ENCODE results near the gene ZFYVE28.

The ZFYVE28 gene

GRCh38 chr4:2399216-2399615, 19.2 kb downstream of the ZFYVE28 start:
- ChIA-PET CTCF (interaction anchor here (1.7 to 5.4 kb wide), 2 partner anchors 14 to 179 kb away, joined by 6 to 34 read pairs; no protein-coding TSS in a partner anchor), POLR2A (no interaction called here)

GRCh38 chr4:2397596-2398379, 20.7 kb downstream of the ZFYVE28 start:
- POLR2A ChIA-PET = no interaction called here
- CTCF ChIA-PET = no interaction called here
- no peak for TF ChIP-seq CTCF (IDR thresholded peaks at IDR 0.05; ENCODE audit: control extremely low read depth, extremely low read depth, low read depth, missing control alignments)
- DNase-seq (ENCODE audit: extremely low spot score) = no peak

More at GRCh38 chr4:2399216-2399615, 19.2 kb downstream of the ZFYVE28 start:
- no peak for DNase-seq (ENCODE audit: extremely low spot score)
- no peak for TF ChIP-seq CTCF (IDR thresholded peaks at IDR 0.05; ENCODE audit: control extremely low read depth, extremely low read depth, low read depth, missing control alignments)

- CTCF ChIA-PET = no interaction called here
- POLR2A ChIA-PET = no interaction called here
These were observed 21.6 kb downstream of the ZFYVE28 start for GRCh38 chr4:2396781-2397368.

GRCh38 chr4:2395584-2395983, 22.9 kb downstream of the ZFYVE28 start:
- POLR2A ChIA-PET = no interaction called here

More at GRCh38 chr4:2396781-2397368, 21.6 kb downstream of the ZFYVE28 start:
- DNase-seq (ENCODE audit: extremely low spot score) = no peak
- no peak for TF ChIP-seq CTCF (IDR thresholded peaks at IDR 0.05; ENCODE audit: control extremely low read depth, extremely low read depth, low read depth, missing control alignments)

GRCh38 chr4:2395038-2395437, 23.4 kb downstream of the ZFYVE28 start:
- CTCF ChIA-PET = no interaction called here
- no peak for DNase-seq (ENCODE audit: extremely low spot score)
- POLR2A ChIA-PET = no interaction called here
- no peak for TF ChIP-seq CTCF (IDR thresholded peaks at IDR 0.05; ENCODE audit: control extremely low read depth, extremely low read depth, low read depth, missing control alignments)

More at GRCh38 chr4:2395584-2395983, 22.9 kb downstream of the ZFYVE28 start:
- CTCF ChIA-PET = no interaction called here
- TF ChIP-seq CTCF (IDR thresholded peaks at IDR 0.05; ENCODE audit: control extremely low read depth, extremely low read depth, low read depth, missing control alignments) = no peak
- DNase-seq (ENCODE audit: extremely low spot score) = no peak

GRCh38 chr4:2394528-2394927, 23.9 kb downstream of the ZFYVE28 start:
- no peak for TF ChIP-seq CTCF (IDR thresholded peaks at IDR 0.05; ENCODE audit: control extremely low read depth, extremely low read depth, low read depth, missing control alignments)
- POLR2A ChIA-PET = no interaction called here
- DNase-seq (ENCODE audit: extremely low spot score) = no peak
- CTCF ChIA-PET = interaction anchor here (2.1 to 5.2 kb wide), 2 partner anchors 8 to 18 kb away, joined by 7 to 23 read pairs; no protein-coding TSS in a partner anchor
